Gastroesophageal sphincter (tissue), 4 donors: ENCODE measurements around the gene KRTCAP3. TPM values are rescaled to one million over a fixed set of nuclear protein-coding genes. Genes with fewer than 3 reads are reported as not detected.

Experiments
- ATAC-seq: fragments of 150-250 bp; one replicate; pipeline ENCODE4 v1.9.1; 2016; ENCODE audit warnings: mild to moderate bottlenecking, moderate library complexity
- H3K27ac ChIP-seq, 4 donors: fragments of 200-600 bp; sonication (generic) in 3 of 4; 1 replicate in 3 of 4; 2 replicates in 1 of 4; pipeline ENCODE4 v1.5.1; 2016 to 2019
- H3K27me3 ChIP-seq: fragments of 200-600 bp; sonication (generic); one replicate; pipeline ENCODE4 v1.5.1; 2019
- H3K36me3 ChIP-seq, 2 donors: fragments of 200-600 bp; sonication (generic); one replicate each; pipeline ENCODE4 v1.5.1; 2019; ENCODE audit warnings: control low read depth in 1 of 2
- H3K4me1 ChIP-seq, 3 donors: fragments of 200-600 bp; sonication (generic); 1 replicate in 2 of 3; 2 replicates in 1 of 3; pipeline ENCODE4 v1.5.1; 2016 to 2019; ENCODE audit warnings: control low read depth in 2 of 3
- H3K4me3 ChIP-seq, 2 donors: fragments of 200-600 bp; sonication (generic); one replicate each; pipeline ENCODE4 v1.5.1; 2019; ENCODE audit warnings: mild to moderate bottlenecking in 1 of 2, moderate library complexity in 1 of 2
- H3K9me3 ChIP-seq, 3 donors: fragments of 200-600 bp; sonication (generic); one replicate each; pipeline ENCODE4 v1.5.1; 2017 to 2019; ENCODE audit warnings: control low read depth in 2 of 3
- EP300 ChIP-seq: sonication (generic); formaldehyde crosslinking; IDR thresholded peaks from one replicate; pipeline ENCODE4 v1.6.1; 2017; ENCODE audit warnings: antibody characterized with exemption, mild to moderate bottlenecking
- POLR2A ChIP-seq, 2 donors: fragments of 450-650 bp; IDR thresholded peaks; one replicate each; pipeline ENCODE4 v1.6.1; 2017; ENCODE audit warnings: antibody characterized with exemption in 2 of 2, mild to moderate bottlenecking in 2 of 2, moderate library complexity in 1 of 2
- POLR2AphosphoS5 ChIP-seq: sonication (generic); formaldehyde crosslinking; IDR thresholded peaks from one replicate; pipeline ENCODE4 v1.6.1; 2017; ENCODE audit warnings: antibody characterized with exemption
- WGBS, 2 donors: methylation state at CpG; one replicate each; pipeline ENCODE4 v1.1.5; 2018; ENCODE audit warnings: low coverage in 1 of 2; 5-methylcytosine and 5-hydroxymethylcytosine counted together
- total RNA-seq, 4 donors: library from RNA; depleted of rRNA; stranded (reverse); fragments of >200 nt; gene quantifications; one replicate each; pipeline ENCODE4 v1.1.0, GENCODE V29; 2016
- TF ChIP-seq, protein P1 (sequence below), 4 experiments: fragments of 200-600 bp in 2 of 4; fragments of 450-650 bp in 2 of 4; sonication (generic) in 1 of 4; IDR thresholded peaks; one replicate each; pipeline ENCODE4 v1.5.1; 2017 to 2019; ENCODE audit warnings: antibody characterized with exemption in 4 of 4, mild to moderate bottlenecking in 2 of 4, moderate library complexity in 2 of 4

KRTCAP3 gene
- total RNA-seq, 4 donors from 2014 or later, result 0.94 to 1.1 TPM; not detected in 2

DNA sequence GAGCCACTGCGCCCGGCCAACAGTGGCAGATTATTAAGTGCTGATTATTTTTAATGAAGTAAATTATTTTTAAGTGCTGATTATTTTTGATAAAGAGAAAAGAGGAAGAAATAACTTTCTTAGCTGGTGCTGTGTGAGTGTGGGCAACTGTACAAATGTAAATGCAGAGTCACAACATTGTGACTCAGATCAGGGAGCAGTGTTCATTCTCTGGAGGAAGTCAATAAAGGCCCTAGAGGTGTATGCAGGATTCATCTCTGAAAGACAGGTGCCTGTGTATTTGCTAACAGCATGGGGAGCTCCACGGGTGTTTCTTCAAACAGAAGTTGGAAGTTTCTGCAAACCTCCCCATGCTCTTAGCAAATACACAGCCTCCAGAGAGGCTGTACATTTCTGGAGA is 6.2 kb downstream of the KRTCAP3 start:
- WGBS, 2 donors, result 75% methylated on average over 3 of the region's 3 CpGs; no CpG with 5 or more reads in 1 of the 2 donors
- ATAC-seq, result no peak
- TF ChIP-seq EP300, result no peak
- TF ChIP-seq POLR2AphosphoS5, result no peak
- no peak for TF ChIP-seq POLR2A (IDR thresholded peaks at IDR 0.05)
- TF ChIP-seq, protein P1, sequence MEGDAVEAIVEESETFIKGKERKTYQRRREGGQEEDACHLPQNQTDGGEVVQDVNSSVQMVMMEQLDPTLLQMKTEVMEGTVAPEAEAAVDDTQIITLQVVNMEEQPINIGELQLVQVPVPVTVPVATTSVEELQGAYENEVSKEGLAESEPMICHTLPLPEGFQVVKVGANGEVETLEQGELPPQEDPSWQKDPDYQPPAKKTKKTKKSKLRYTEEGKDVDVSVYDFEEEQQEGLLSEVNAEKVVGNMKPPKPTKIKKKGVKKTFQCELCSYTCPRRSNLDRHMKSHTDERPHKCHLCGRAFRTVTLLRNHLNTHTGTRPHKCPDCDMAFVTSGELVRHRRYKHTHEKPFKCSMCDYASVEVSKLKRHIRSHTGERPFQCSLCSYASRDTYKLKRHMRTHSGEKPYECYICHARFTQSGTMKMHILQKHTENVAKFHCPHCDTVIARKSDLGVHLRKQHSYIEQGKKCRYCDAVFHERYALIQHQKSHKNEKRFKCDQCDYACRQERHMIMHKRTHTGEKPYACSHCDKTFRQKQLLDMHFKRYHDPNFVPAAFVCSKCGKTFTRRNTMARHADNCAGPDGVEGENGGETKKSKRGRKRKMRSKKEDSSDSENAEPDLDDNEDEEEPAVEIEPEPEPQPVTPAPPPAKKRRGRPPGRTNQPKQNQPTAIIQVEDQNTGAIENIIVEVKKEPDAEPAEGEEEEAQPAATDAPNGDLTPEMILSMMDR (IDR thresholded peaks at IDR 0.05), result no peak
- Histone ChIP-seq H3K36me3 (peaks cover 0 to 90% of the 10 kb centered on the region in 2 donors), H3K4me1 (no peaks in the 10 kb centered on the region), H3K27me3 (no peaks in the 10 kb centered on the region), H3K9me3 (no peaks in the 10 kb centered on the region), H3K27ac (no peak overlapping the region), H3K4me3 (no peak overlapping the region)

DNA sequence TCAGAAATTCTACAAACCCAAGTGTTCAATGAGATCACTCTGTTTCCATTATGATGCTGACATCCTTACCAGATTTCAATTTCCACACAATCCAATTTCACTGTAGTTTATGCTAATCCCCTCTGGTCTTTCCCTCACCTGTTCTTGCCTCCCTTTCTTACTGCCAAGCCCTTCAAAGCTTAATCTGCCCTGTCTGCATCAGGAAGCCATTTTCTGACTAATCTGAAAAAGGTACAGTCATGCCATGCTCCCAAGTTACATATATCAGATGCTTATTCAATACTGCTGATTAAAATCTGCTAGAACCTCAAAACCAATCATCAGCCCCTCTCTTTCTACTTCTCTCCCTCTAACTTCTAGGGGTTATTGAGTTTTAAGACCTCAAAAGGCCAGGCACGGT is 8.9 kb downstream of the KRTCAP3 start:
- TF ChIP-seq, protein P1 (IDR thresholded peaks at IDR 0.05), result no peak
- no peak for TF ChIP-seq POLR2AphosphoS5
- no peak for TF ChIP-seq POLR2A (IDR thresholded peaks at IDR 0.05)
- TF ChIP-seq EP300, result no peak
- peaks cover 0 to 95% of the 10 kb centered on the region in 2 donors for H3K36me3 ChIP-seq
- no peak overlapping the region for H3K4me3 ChIP-seq
- no peaks in the 10 kb centered on the region for H3K4me1 ChIP-seq
- H3K9me3 ChIP-seq, result no peaks in the 10 kb centered on the region
- no CpG with 5 or more reads among the region's 1 CpG for WGBS, 2 donors
- no peak overlapping the region for H3K27ac ChIP-seq
- no peak for ATAC-seq
- no peaks in the 10 kb centered on the region for H3K27me3 ChIP-seq

DNA sequence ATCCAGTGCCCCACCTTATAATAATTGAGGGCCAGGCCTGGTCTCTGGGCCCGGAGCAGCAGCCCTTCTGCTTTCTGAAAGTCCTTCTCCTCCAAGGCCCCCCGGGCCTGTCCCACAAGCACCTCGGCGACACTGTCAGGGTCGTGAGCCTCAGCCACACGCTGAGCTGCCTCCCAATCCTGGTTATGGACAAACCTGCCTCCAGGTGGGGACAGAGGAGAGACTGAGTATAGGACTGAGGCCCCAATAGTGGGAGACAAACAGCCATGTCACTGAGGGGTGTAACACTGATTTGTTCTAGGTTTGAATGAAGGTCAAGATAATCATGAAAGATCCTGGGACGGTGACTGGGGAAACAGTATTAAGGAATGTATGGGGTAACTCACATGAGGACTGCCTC is 11.8 kb downstream of the KRTCAP3 start:
- no peak overlapping the region for H3K4me3 ChIP-seq
- TF ChIP-seq, protein P1 (IDR thresholded peaks at IDR 0.05), result no peak
- TF ChIP-seq POLR2AphosphoS5 (no peak), POLR2A (IDR thresholded peaks at IDR 0.05) (no peak), EP300 (no peak)
- H3K9me3 ChIP-seq, result no peaks in the 10 kb centered on the region
- H3K27ac ChIP-seq, result no peak overlapping the region
- H3K27me3 ChIP-seq, result no peaks in the 10 kb centered on the region
- no peak for ATAC-seq
- H3K4me1 ChIP-seq, result no peaks in the 10 kb centered on the region
- H3K36me3 ChIP-seq, result peaks cover 0 to 98% of the 10 kb centered on the region in 2 donors
- 80 to 100% methylated on average over 1 to 4 of the region's 7 CpGs for WGBS, 2 donors

DNA sequence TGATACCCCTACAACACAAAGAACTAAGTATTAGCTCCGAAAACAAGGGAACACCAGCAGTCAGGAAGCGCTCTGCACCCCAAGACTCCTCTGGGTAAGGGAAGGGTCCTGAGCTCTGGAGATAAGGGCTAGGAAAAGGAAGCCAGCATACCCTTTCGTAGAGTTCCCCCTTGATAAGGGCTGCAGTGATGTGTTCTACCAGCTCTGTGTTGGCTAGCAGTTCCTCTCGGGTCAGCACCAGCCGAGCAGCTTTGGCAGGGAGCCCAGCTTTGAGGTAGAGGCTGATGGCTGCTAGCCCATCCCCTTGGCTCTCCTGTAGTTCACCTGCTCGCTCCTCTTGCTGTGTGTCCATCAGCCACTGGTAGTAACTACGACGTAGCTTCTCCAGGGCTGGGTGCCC is 18.9 kb downstream of the KRTCAP3 start:
- no peak overlapping the region for H3K4me3 ChIP-seq
- peaks cover 0 to 89% of the 10 kb centered on the region in 2 donors for H3K36me3 ChIP-seq
- no peak for TF ChIP-seq POLR2A (IDR thresholded peaks at IDR 0.05)
- TF ChIP-seq, protein P1 (IDR thresholded peaks at IDR 0.05), result no peak
- TF ChIP-seq POLR2AphosphoS5, result no peak
- H3K27ac ChIP-seq, result no peak overlapping the region
- ATAC-seq, result no peak
- H3K4me1 ChIP-seq, result no peaks in the 10 kb centered on the region
- 88 to 100% methylated on average over 1 to 3 of the region's 8 CpGs for WGBS, 2 donors
- no peaks in the 10 kb centered on the region for H3K9me3 ChIP-seq
- no peaks in the 10 kb centered on the region for H3K27me3 ChIP-seq

DNA sequence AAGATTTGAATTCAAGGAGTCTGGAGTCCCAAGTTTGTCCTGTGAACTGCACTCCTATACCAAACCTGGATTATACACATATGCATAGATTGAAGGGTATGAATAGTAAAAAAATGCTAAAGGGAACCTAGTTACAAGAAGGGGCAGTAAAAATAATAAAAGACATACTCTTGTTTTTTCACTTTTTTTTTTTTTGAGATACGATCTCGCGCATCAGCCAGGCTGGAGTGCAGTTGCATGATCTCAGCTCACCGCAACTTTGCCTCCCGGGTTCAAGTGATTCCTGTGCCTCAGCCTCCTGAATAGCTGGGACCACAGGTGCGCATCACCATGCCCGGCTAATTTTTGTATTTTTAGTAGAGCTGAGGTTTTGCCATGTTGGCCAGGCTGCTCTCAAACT is 22.3 kb downstream of the KRTCAP3 start:
- Histone ChIP-seq H3K9me3 (no peaks in the 10 kb centered on the region), H3K27ac (no peak overlapping the region), H3K27me3 (no peaks in the 10 kb centered on the region), H3K4me3 (no peak overlapping the region), H3K4me1 (no peaks in the 10 kb centered on the region), H3K36me3 (peaks cover 0 to 80% of the 10 kb centered on the region in 2 donors)
- 97 to 98% methylated on average over 7 of the region's 7 CpGs for WGBS, 2 donors
- no peak for ATAC-seq
- TF ChIP-seq, protein P1 (IDR thresholded peaks at IDR 0.05), result no peak
- TF ChIP-seq EP300, result no peak
- TF ChIP-seq POLR2AphosphoS5, result no peak
- TF ChIP-seq POLR2A (IDR thresholded peaks at IDR 0.05), result no peak
